Adrenal gland (tissue), 5 donors: ENCODE data around the gene TMEM63B.

Source experiments
- POLR2A ChIP-seq, 2 donors: fragments of 450-650 bp; IDR thresholded peaks; one replicate each; pipeline ENCODE4 v1.6.1; 2017; ENCODE audit warnings: antibody characterized with exemption in 2 of 2, mild to moderate bottlenecking in 2 of 2, moderate library complexity in 1 of 2
- TF ChIP-seq, protein P1 (sequence below), 6 experiments: fragments of 450-650 bp in 4 of 6; fragments of 200-600 bp in 2 of 6; sonication (generic) in 1 of 6; IDR thresholded peaks; 1 replicate in 5 of 6; 2 replicates in 1 of 6; pipeline versions ENCODE4 v1.5.1 to v1.8.0; 2016 to 2021; ENCODE audit warnings: antibody characterized with exemption in 6 of 6, mild to moderate bottlenecking in 2 of 6, moderate library complexity in 1 of 6
- donor health status: DM: no; HTN: no; CAD: no.

DNA sequence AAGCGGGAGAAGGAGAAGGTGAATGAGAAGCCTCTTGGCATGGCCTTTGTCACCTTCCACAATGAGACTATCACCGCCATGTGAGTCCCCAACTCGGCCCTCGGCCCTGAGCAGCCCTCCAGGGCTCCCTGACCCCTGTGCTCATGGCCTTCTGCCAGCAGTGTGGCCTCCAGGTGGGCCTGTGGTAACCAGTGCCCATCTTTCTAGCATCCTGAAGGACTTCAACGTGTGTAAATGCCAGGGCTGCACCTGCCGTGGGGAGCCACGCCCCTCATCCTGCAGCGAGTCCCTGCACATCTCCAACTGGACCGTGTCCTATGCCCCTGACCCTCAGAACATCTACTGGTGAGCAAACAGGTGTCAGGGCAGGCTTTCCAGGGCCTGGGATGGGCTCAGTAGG, 21.0 kb downstream of the TMEM63B start:
- TF ChIP-seq, protein P1, sequence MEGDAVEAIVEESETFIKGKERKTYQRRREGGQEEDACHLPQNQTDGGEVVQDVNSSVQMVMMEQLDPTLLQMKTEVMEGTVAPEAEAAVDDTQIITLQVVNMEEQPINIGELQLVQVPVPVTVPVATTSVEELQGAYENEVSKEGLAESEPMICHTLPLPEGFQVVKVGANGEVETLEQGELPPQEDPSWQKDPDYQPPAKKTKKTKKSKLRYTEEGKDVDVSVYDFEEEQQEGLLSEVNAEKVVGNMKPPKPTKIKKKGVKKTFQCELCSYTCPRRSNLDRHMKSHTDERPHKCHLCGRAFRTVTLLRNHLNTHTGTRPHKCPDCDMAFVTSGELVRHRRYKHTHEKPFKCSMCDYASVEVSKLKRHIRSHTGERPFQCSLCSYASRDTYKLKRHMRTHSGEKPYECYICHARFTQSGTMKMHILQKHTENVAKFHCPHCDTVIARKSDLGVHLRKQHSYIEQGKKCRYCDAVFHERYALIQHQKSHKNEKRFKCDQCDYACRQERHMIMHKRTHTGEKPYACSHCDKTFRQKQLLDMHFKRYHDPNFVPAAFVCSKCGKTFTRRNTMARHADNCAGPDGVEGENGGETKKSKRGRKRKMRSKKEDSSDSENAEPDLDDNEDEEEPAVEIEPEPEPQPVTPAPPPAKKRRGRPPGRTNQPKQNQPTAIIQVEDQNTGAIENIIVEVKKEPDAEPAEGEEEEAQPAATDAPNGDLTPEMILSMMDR (IDR thresholded peaks at IDR 0.05): no peak
- TF ChIP-seq POLR2A (IDR thresholded peaks at IDR 0.05): no peak
